ENCODE data around the gene DHX58. TPM values are rescaled to one million over a fixed set of nuclear protein-coding genes. Genes with fewer than 3 reads are reported as not detected.
A peak's percentile ranks its signal among the peaks of the same experiment; 100 is the strongest.

DHX58 gene
- polyA plus RNA-seq, 1 of the 3 experiments (the other 2 are of a cell fraction), result 1.2 TPM

- POLR2A ChIA-PET, result interaction anchor here (0.8 kb wide), 1 partner anchor 237 kb away, joined by 3 read pairs; the partner anchor contains the start of gene KLHL11
- H3K4me1 ChIP-seq (ENCODE audit: control insufficient read depth in 1 of 2, insufficient read depth in 2 of 2, low read depth in 1 of 2, low read length in 1 of 2), result peaks cover 0 to 8% of the 10 kb centered on the region in 2 experiments; a peak in 1 of 4 replicates
Observed at GRCh38 chr17:42101513-42102292, 10.8 kb downstream of the DHX58 start.

GRCh38 chr17:42098730-42099399 is 13.6 kb downstream of the DHX58 start:
- Histone ChIP-seq H3K36me3 (replicated peaks in 1 of 2; ENCODE audit: control insufficient read depth in 1 of 2, insufficient read depth in 2 of 2, low read length in 1 of 2) (no peaks in the 10 kb centered on the region), H3K4me2 (no peak overlapping the region), H3F3A (replicated peaks; ENCODE audit: insufficient read depth) (no peaks in the 10 kb centered on the region), H2AFZ (ENCODE audit: low read depth) (no peak overlapping the region), H3K27me3 (ENCODE audit: insufficient read depth) (no peaks in the 10 kb centered on the region; the same call in 1 of the 2 replicates), H3K9me2 (no peaks in the 10 kb centered on the region), H3K4me3 (ENCODE audit: low read depth in 2 of 2, low read length in 1 of 2) (no peak overlapping the region), H3K4me1 (ENCODE audit: control insufficient read depth in 1 of 2, insufficient read depth in 2 of 2, low read depth in 1 of 2, low read length in 1 of 2) (peaks cover 0 to 8% of the 10 kb centered on the region in 2 experiments; a peak in 1 of 4 replicates), H3K9ac (no peak overlapping the region), H3K27ac (ENCODE audit: low read depth in 2 of 2, low read length in 1 of 2) (no peak overlapping the region), H3K79me2 (ENCODE audit: insufficient read depth) (no peaks in the 10 kb centered on the region), H4K20me1 (ENCODE audit: insufficient read depth) (no peaks in the 10 kb centered on the region), H3K9me3 (no peaks in the 10 kb centered on the region)
- WGBS (ENCODE audit: low lambda C conversion rate), result 80% methylated on average over 11 of the region's 14 CpGs
- POLR2A ChIA-PET, result no interaction called here
- peak; percentile 54 for DNase-seq
- CTCF ChIA-PET, result interaction anchor here (0.7 to 29.9 kb wide), 8 partner anchors 10 to 139 kb away, joined by 3 to 496 read pairs (median 4); partner anchors contain the start of genes DNAJC7 and NKIRAS2
- TF ChIP-seq TCF12 (IDR thresholded peaks at IDR 0.05), result no peak
- TF ChIP-seq RCOR1 (IDR thresholded peaks at IDR 0.05; ENCODE audit: low read length), result no peak
- no peak for TF ChIP-seq SMC3 (IDR thresholded peaks at IDR 0.05; ENCODE audit: low read depth, low read length)
- no peak for TF ChIP-seq RXRA (IDR thresholded peaks at IDR 0.05; ENCODE audit: borderline replicate concordance, low read depth)
- TF ChIP-seq YY1 (IDR thresholded peaks at IDR 0.05; ENCODE audit: low read depth), result no peak
- no peak; the same call in 1 of the 2 replicates for TF ChIP-seq RAD21 (IDR thresholded peaks at IDR 0.05; ENCODE audit: low read length)
- no peak for TF ChIP-seq EZH2phosphoT487 (IDR thresholded peaks at IDR 0.05; ENCODE audit: borderline replicate concordance, low read depth)
- TF ChIP-seq SIN3A (IDR thresholded peaks at IDR 0.05; ENCODE audit: borderline replicate concordance, low read depth, low read length), result no peak
- no peak for TF ChIP-seq FOXJ3 (CRISPR knock-in tag; IDR thresholded peaks at IDR 0.05)
- no peak for TF ChIP-seq IRF3 (IDR thresholded peaks at IDR 0.05; ENCODE audit: low read depth, low read length)

More at GRCh38 chr17:42101513-42102292, 10.8 kb downstream of the DHX58 start:
- WGBS (ENCODE audit: low lambda C conversion rate), result 32% methylated on average over 9 of the region's 14 CpGs
- Histone ChIP-seq H2AFZ (ENCODE audit: low read depth) (no peak overlapping the region), H3K36me3 (replicated peaks in 1 of 2; ENCODE audit: control insufficient read depth in 1 of 2, insufficient read depth in 2 of 2, low read length in 1 of 2) (no peaks in the 10 kb centered on the region), H3K9ac (no peak overlapping the region), H3K9me2 (no peaks in the 10 kb centered on the region), H3K9me3 (no peaks in the 10 kb centered on the region), H3K27me3 (ENCODE audit: insufficient read depth) (no peaks in the 10 kb centered on the region; the same call in 1 of the 2 replicates), H3K4me2 (no peak overlapping the region), H4K20me1 (ENCODE audit: insufficient read depth) (no peaks in the 10 kb centered on the region), H3F3A (replicated peaks; ENCODE audit: insufficient read depth) (no peaks in the 10 kb centered on the region), H3K79me2 (ENCODE audit: insufficient read depth) (no peaks in the 10 kb centered on the region), H3K27ac (ENCODE audit: low read depth in 2 of 2, low read length in 1 of 2) (no peak overlapping the region), H3K4me3 (ENCODE audit: low read depth in 2 of 2, low read length in 1 of 2) (no peak overlapping the region)
- CTCF ChIA-PET, result interaction anchor here (0.5 to 29.9 kb wide), 41 partner anchors 10 to 376 kb away, joined by 3 to 496 read pairs (median 5); partner anchors contain the start of genes C17orf113, DHX58, DNAJC7 and KAT2A
- DNase-seq, result peak; percentile 92
- TF ChIP-seq TAF1 (IDR thresholded peaks at IDR 0.05; ENCODE audit: borderline replicate concordance, low read depth, low read length) (no peak), RAD21 (IDR thresholded peaks at IDR 0.05; ENCODE audit: low read length) (peak; percentile 86), SIN3A (IDR thresholded peaks at IDR 0.05; ENCODE audit: borderline replicate concordance, low read depth, low read length) (no peak), SMC3 (IDR thresholded peaks at IDR 0.05; ENCODE audit: low read depth, low read length) (peak; percentile 76), FOSL2 (IDR thresholded peaks at IDR 0.05; ENCODE audit: borderline replicate concordance, low read depth) (no peak), POLR2AphosphoS5 (IDR thresholded peaks at IDR 0.05; ENCODE audit: low read depth, low read length) (no peak), YY1 (IDR thresholded peaks at IDR 0.05; ENCODE audit: low read depth) (no peak), CTCF (IDR thresholded peaks at IDR 0.05) (peak; percentile 86), USF2 (IDR thresholded peaks at IDR 0.05; ENCODE audit: borderline replicate concordance, low read depth, low read length) (no peak), MEF2A (IDR thresholded peaks at IDR 0.05; ENCODE audit: borderline replicate concordance, low read depth) (no peak)

All from SK-N-SH (cell line).